Measurements from ENCODE around the gene ATXN1L.
"Not testable (repeated sequence)": the region's sequence is repeated elsewhere in the genome, so short reads cannot be mapped to it uniquely, and the experiment has no call there.

Gene ATXN1L

DNA sequence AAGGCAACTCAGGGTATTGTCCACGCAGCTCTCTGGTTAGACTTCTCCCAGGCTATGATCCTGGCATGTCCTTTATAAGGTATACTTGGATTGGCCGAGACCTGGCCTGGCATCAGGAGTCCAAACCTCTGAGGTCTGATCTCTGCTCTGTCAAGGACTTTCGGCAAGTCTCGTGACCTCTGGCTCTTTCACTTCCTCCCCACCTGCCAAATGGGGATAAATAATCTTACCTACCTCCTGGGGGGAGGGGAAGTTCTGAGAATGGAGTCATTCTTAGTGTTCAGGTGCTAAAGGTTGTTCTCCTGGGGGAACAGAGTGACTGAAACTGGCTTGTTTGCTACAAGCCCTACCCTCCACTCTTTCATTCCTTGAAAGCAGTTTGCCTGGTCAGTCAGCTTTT, 7.6 kb downstream of the ATXN1L start:
- Histone ChIP-seq H3K9ac (ENCODE audit: low read depth, low read length) (no peak overlapping the region), H3K9me3 (ENCODE audit: insufficient read depth, low read depth, low read length) (no peaks in the 10 kb centered on the region), H3K27ac (ENCODE audit: low read depth, low read length) (no peak overlapping the region), H3K36me3 (ENCODE audit: insufficient read depth, low read length) (peaks cover 52% of the 10 kb centered on the region), H3K4me3 (ENCODE audit: low read length) (no peak overlapping the region), H3K4me1 (ENCODE audit: insufficient read depth, low read length) (no peaks in the 10 kb centered on the region), H3K27me3 (ENCODE audit: insufficient read depth, low read length) (no peaks in the 10 kb centered on the region)
- WGBS: 94% methylated on average over 4 of the region's 4 CpGs

GRCh38 chr16:71854369-71854948, 8.7 kb downstream of the ATXN1L start:
- Histone ChIP-seq H3K27me3 (ENCODE audit: insufficient read depth, low read length) (no peaks in the 10 kb centered on the region), H3K4me1 (ENCODE audit: insufficient read depth, low read length) (no peaks in the 10 kb centered on the region), H3K9ac (ENCODE audit: low read depth, low read length) (no peak overlapping the region), H3K36me3 (ENCODE audit: insufficient read depth, low read length) (peaks cover 51% of the 10 kb centered on the region), H3K9me3 (ENCODE audit: insufficient read depth, low read depth, low read length) (no peaks in the 10 kb centered on the region), H3K4me3 (ENCODE audit: low read length) (no peak overlapping the region), H3K27ac (ENCODE audit: low read depth, low read length) (no peak overlapping the region)
- WGBS: 93% methylated on average over 3 of the region's 4 CpGs

- no peaks in the 10 kb centered on the region for H3K27me3 ChIP-seq (ENCODE audit: insufficient read depth, low read length)
- H3K9ac ChIP-seq (ENCODE audit: low read depth, low read length): no peak overlapping the region
- H3K4me1 ChIP-seq (ENCODE audit: insufficient read depth, low read length): no peaks in the 10 kb centered on the region
- no peak overlapping the region for H3K27ac ChIP-seq (ENCODE audit: low read depth, low read length)
- H3K4me3 ChIP-seq (ENCODE audit: low read length): no peak overlapping the region
- peaks cover 46% of the 10 kb centered on the region for H3K36me3 ChIP-seq (ENCODE audit: insufficient read depth, low read length)
- no peaks in the 10 kb centered on the region for H3K9me3 ChIP-seq (ENCODE audit: insufficient read depth, low read depth, low read length)
- 92% methylated on average over 5 of the region's 5 CpGs for WGBS
Observed at GRCh38 chr16:71855937-71856662, 10.3 kb downstream of the ATXN1L start.

GRCh38 chr16:71859762-71860521, 14.2 kb downstream of the ATXN1L start:
- Histone ChIP-seq H3K9ac (ENCODE audit: low read depth, low read length) (no peak overlapping the region), H3K4me1 (ENCODE audit: insufficient read depth, low read length) (no peaks in the 10 kb centered on the region), H3K36me3 (ENCODE audit: insufficient read depth, low read length) (peaks cover 57% of the 10 kb centered on the region), H3K4me3 (ENCODE audit: low read length) (no peak overlapping the region), H3K27ac (ENCODE audit: low read depth, low read length) (no peak overlapping the region), H3K9me3 (ENCODE audit: insufficient read depth, low read depth, low read length) (no peaks in the 10 kb centered on the region), H3K27me3 (ENCODE audit: insufficient read depth, low read length) (no peaks in the 10 kb centered on the region)
- WGBS: 95% methylated on average over 32 of the region's 32 CpGs

DNA sequence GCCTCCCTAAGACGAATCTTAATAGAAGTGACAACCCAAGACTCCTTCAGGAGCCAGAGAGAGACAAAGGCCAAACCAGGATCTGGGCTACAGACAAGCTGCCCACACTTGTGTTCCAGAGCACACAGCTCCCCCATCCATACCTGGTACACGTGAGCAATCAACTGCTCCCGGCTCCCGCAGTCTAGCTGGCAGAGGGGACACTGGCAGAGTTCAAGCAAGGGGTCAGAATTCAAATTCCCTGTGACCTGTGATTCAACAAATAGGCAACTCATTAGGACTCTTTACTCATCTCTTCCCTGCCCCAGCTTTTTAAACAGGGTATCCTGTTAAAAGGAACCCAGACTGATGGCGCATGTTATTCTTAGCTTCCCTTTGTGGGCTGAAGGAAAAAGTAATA, 18.2 kb downstream of the ATXN1L start:
- peaks cover 82% of the 10 kb centered on the region for H3K36me3 ChIP-seq (ENCODE audit: insufficient read depth, low read length)
- H3K27ac ChIP-seq (ENCODE audit: low read depth, low read length): no peak overlapping the region
- H3K27me3 ChIP-seq (ENCODE audit: insufficient read depth, low read length): no peaks in the 10 kb centered on the region
- H3K4me3 ChIP-seq (ENCODE audit: low read length): no peak overlapping the region
- H3K9ac ChIP-seq (ENCODE audit: low read depth, low read length): no peak overlapping the region
- WGBS: 95% methylated on average over 5 of the region's 5 CpGs
- no peaks in the 10 kb centered on the region for H3K4me1 ChIP-seq (ENCODE audit: insufficient read depth, low read length)
- H3K9me3 ChIP-seq (ENCODE audit: insufficient read depth, low read depth, low read length): no peaks in the 10 kb centered on the region

GRCh38 chr16:71865173-71865863, 19.5 kb downstream of the ATXN1L start:
- WGBS: 89% methylated on average over 6 of the region's 7 CpGs

DNA sequence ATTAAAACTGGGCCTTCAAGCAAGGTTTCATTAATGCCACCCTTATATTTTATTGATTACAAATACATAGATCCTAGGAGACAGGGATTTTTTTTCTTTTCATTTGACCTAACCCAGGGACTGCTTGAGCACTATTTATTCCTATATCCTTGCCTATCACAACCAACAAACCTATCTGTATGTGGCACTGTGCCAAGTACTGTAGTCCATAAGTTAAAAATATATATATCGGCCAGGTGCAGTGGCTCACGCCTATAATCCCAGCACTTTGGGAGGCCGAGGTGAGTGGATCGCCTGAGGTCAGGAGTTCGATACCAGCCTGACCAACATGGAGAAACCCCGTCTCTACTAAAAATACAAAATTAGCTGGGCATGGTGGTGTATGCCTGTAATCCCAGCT, 21.4 kb downstream of the ATXN1L start:
- H3K27ac ChIP-seq (ENCODE audit: low read depth, low read length); H3K4me1 ChIP-seq (ENCODE audit: insufficient read depth, low read length); H3K4me3 ChIP-seq (ENCODE audit: low read length); H3K9me3 ChIP-seq (ENCODE audit: insufficient read depth, low read depth, low read length); H3K9ac ChIP-seq (ENCODE audit: low read depth, low read length); H3K27me3 ChIP-seq (ENCODE audit: insufficient read depth, low read length): not testable (repeated sequence)
- H3K36me3 ChIP-seq (ENCODE audit: insufficient read depth, low read length): peaks cover 65% of the 10 kb centered on the region
- 96% methylated on average over 6 of the region's 6 CpGs for WGBS

More at GRCh38 chr16:71865173-71865863, 19.5 kb downstream of the ATXN1L start:
- no peaks in the 10 kb centered on the region for H3K9me3 ChIP-seq (ENCODE audit: insufficient read depth, low read depth, low read length)
- H3K4me3 ChIP-seq (ENCODE audit: low read length): no peak overlapping the region
- no peaks in the 10 kb centered on the region for H3K27me3 ChIP-seq (ENCODE audit: insufficient read depth, low read length)
- no peaks in the 10 kb centered on the region for H3K4me1 ChIP-seq (ENCODE audit: insufficient read depth, low read length)
- H3K36me3 ChIP-seq (ENCODE audit: insufficient read depth, low read length): peaks cover 73% of the 10 kb centered on the region
- H3K9ac ChIP-seq (ENCODE audit: low read depth, low read length): no peak overlapping the region
- no peak overlapping the region for H3K27ac ChIP-seq (ENCODE audit: low read depth, low read length)

- no peak overlapping the region for H3K4me3 ChIP-seq (ENCODE audit: low read length)
- H3K4me1 ChIP-seq (ENCODE audit: insufficient read depth, low read length): no peaks in the 10 kb centered on the region
- H3K36me3 ChIP-seq (ENCODE audit: insufficient read depth, low read length): peaks cover 58% of the 10 kb centered on the region
- 0 out of 2 replicates have a peak overlapping the region, but pooled peaks have one; percentile 13 for H3K27ac ChIP-seq (ENCODE audit: low read depth, low read length)
- WGBS: 90% methylated on average over 3 of the region's 3 CpGs
- no peak overlapping the region for H3K9ac ChIP-seq (ENCODE audit: low read depth, low read length)
- H3K27me3 ChIP-seq (ENCODE audit: insufficient read depth, low read length): no peaks in the 10 kb centered on the region
- H3K9me3 ChIP-seq (ENCODE audit: insufficient read depth, low read depth, low read length): no peaks in the 10 kb centered on the region
Observed at GRCh38 chr16:71867939-71868338, 22.2 kb downstream of the ATXN1L start.

GRCh38 chr16:71869089-71869488, 23.3 kb downstream of the ATXN1L start:
- no peaks in the 10 kb centered on the region for H3K9me3 ChIP-seq (ENCODE audit: insufficient read depth, low read depth, low read length)
- no peaks in the 10 kb centered on the region for H3K4me1 ChIP-seq (ENCODE audit: insufficient read depth, low read length)
- H3K27me3 ChIP-seq (ENCODE audit: insufficient read depth, low read length): no peaks in the 10 kb centered on the region
- peaks cover 50% of the 10 kb centered on the region for H3K36me3 ChIP-seq (ENCODE audit: insufficient read depth, low read length)
- no peak overlapping the region for H3K4me3 ChIP-seq (ENCODE audit: low read length)
- no peak overlapping the region for H3K27ac ChIP-seq (ENCODE audit: low read depth, low read length)
- no peak overlapping the region for H3K9ac ChIP-seq (ENCODE audit: low read depth, low read length)
- WGBS: 91% methylated on average over 1 of the region's 1 CpG

DNA sequence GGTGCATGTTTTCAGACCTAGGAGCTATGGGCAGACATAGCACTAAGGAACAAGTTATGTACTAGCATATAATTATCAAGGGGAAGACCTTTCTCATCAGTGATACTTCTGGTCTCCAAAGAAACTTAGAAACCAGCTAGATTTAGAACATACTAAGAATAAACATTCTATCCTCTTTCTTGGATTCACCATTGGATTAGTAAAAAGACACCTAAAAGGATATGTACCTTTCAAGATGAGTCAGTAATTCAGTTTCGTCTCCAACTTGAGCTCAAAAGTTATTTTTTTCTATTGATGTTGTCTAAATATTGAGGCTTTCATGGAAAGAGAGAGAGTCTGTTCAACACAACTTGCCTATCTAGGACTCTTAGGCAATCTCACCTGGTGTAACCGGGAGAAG, 25.0 kb downstream of the ATXN1L start:
- Histone ChIP-seq H3K27ac (ENCODE audit: low read depth, low read length) (no peak overlapping the region), H3K4me1 (ENCODE audit: insufficient read depth, low read length) (no peaks in the 10 kb centered on the region), H3K36me3 (ENCODE audit: insufficient read depth, low read length) (peaks cover 41% of the 10 kb centered on the region), H3K4me3 (ENCODE audit: low read length) (no peak overlapping the region), H3K9me3 (ENCODE audit: insufficient read depth, low read depth, low read length) (no peaks in the 10 kb centered on the region), H3K27me3 (ENCODE audit: insufficient read depth, low read length) (no peaks in the 10 kb centered on the region), H3K9ac (ENCODE audit: low read depth, low read length) (no peak overlapping the region)
- WGBS: 100% methylated on average over 2 of the region's 2 CpGs

GRCh38 chr16:71873199-71873598, 27.4 kb downstream of the ATXN1L start:
- H3K27me3 ChIP-seq (ENCODE audit: insufficient read depth, low read length): no peaks in the 10 kb centered on the region
- no peak overlapping the region for H3K9ac ChIP-seq (ENCODE audit: low read depth, low read length)
- no peaks in the 10 kb centered on the region for H3K4me1 ChIP-seq (ENCODE audit: insufficient read depth, low read length)
- 95% methylated on average over 3 of the region's 4 CpGs for WGBS
- no peaks in the 10 kb centered on the region for H3K9me3 ChIP-seq (ENCODE audit: insufficient read depth, low read depth, low read length)
- no peak overlapping the region for H3K4me3 ChIP-seq (ENCODE audit: low read length)
- H3K27ac ChIP-seq (ENCODE audit: low read depth, low read length): no peak overlapping the region
- peaks cover 35% of the 10 kb centered on the region; the same call in 1 of the 2 replicates for H3K36me3 ChIP-seq (ENCODE audit: insufficient read depth, low read length)
